ENCODE results near the gene CFAP299.

Gene CFAP299

GRCh38 chr4:80839792-80840191 lies 504.3 kb downstream of the CFAP299 start:
- H3K9me3 ChIP-seq (ENCODE audit: control insufficient read depth, insufficient read depth, low read length): no peaks in the 10 kb centered on the region
- H3K4me2 ChIP-seq (ENCODE audit: low read length): no peak overlapping the region
- no peaks in the 10 kb centered on the region for H3K27me3 ChIP-seq (ENCODE audit: control insufficient read depth, low read length)
- no peak for TF ChIP-seq CTCF (IDR thresholded peaks at IDR 0.05; ENCODE audit: low read depth, low read length, poor library complexity, severe bottlenecking)
- no peak for TF ChIP-seq EZH2phosphoT487 (IDR thresholded peaks at IDR 0.05; ENCODE audit: borderline replicate concordance, low read length)
- no peak overlapping the region for H3K27ac ChIP-seq (ENCODE audit: low read depth, low read length)
- H4K20me1 ChIP-seq (ENCODE audit: control insufficient read depth, insufficient read depth, low read depth, low read length): no peaks in the 10 kb centered on the region
- H3K9me2 ChIP-seq (replicated peaks; ENCODE audit: control insufficient read depth, low read length): no peaks in the 10 kb centered on the region
- H3K4me1 ChIP-seq (ENCODE audit: control insufficient read depth, low read length): no peaks in the 10 kb centered on the region
- no peaks in the 10 kb centered on the region for H3K79me2 ChIP-seq (ENCODE audit: control insufficient read depth, low read length)
- H3K4me3 ChIP-seq (ENCODE audit: low read length): no peak overlapping the region
- H3K36me3 ChIP-seq (ENCODE audit: control insufficient read depth, low read length): no peaks in the 10 kb centered on the region
- H3F3A ChIP-seq (ENCODE audit: control insufficient read depth, insufficient read depth): no peaks in the 10 kb centered on the region

GRCh38 chr4:80840396-80840795 lies 504.9 kb downstream of the CFAP299 start:
- no peaks in the 10 kb centered on the region for H4K20me1 ChIP-seq (ENCODE audit: control insufficient read depth, insufficient read depth, low read depth, low read length)
- no peaks in the 10 kb centered on the region for H3K27me3 ChIP-seq (ENCODE audit: control insufficient read depth, low read length)
- H3K4me3 ChIP-seq (ENCODE audit: low read length): no peak overlapping the region
- H3F3A ChIP-seq (ENCODE audit: control insufficient read depth, insufficient read depth): no peaks in the 10 kb centered on the region
- no peak overlapping the region for H3K4me2 ChIP-seq (ENCODE audit: low read length)
- no peaks in the 10 kb centered on the region for H3K9me3 ChIP-seq (ENCODE audit: control insufficient read depth, insufficient read depth, low read length)
- no peaks in the 10 kb centered on the region for H3K36me3 ChIP-seq (ENCODE audit: control insufficient read depth, low read length)
- H3K4me1 ChIP-seq (ENCODE audit: control insufficient read depth, low read length): no peaks in the 10 kb centered on the region
- H3K9me2 ChIP-seq (replicated peaks; ENCODE audit: control insufficient read depth, low read length): no peaks in the 10 kb centered on the region
- H3K79me2 ChIP-seq (ENCODE audit: control insufficient read depth, low read length): no peaks in the 10 kb centered on the region
- no peak overlapping the region for H3K27ac ChIP-seq (ENCODE audit: low read depth, low read length)
- TF ChIP-seq CTCF (IDR thresholded peaks at IDR 0.05; ENCODE audit: low read depth, low read length, poor library complexity, severe bottlenecking) (no peak), EZH2phosphoT487 (IDR thresholded peaks at IDR 0.05; ENCODE audit: borderline replicate concordance, low read length) (no peak)

GRCh38 chr4:80841587-80842281 lies 506.2 kb downstream of the CFAP299 start:
- Histone ChIP-seq H4K20me1 (ENCODE audit: control insufficient read depth, insufficient read depth, low read depth, low read length) (no peaks in the 10 kb centered on the region), H3F3A (ENCODE audit: control insufficient read depth, insufficient read depth) (no peaks in the 10 kb centered on the region), H3K4me2 (ENCODE audit: low read length) (no peak overlapping the region), H3K4me3 (ENCODE audit: low read length) (no peak overlapping the region), H3K27me3 (ENCODE audit: control insufficient read depth, low read length) (no peaks in the 10 kb centered on the region), H3K9me2 (replicated peaks; ENCODE audit: control insufficient read depth, low read length) (no peaks in the 10 kb centered on the region), H3K79me2 (ENCODE audit: control insufficient read depth, low read length) (no peaks in the 10 kb centered on the region), H3K27ac (ENCODE audit: low read depth, low read length) (no peak overlapping the region), H3K4me1 (ENCODE audit: control insufficient read depth, low read length) (no peaks in the 10 kb centered on the region), H3K36me3 (ENCODE audit: control insufficient read depth, low read length) (no peaks in the 10 kb centered on the region), H3K9me3 (ENCODE audit: control insufficient read depth, insufficient read depth, low read length) (no peaks in the 10 kb centered on the region)
- TF ChIP-seq EZH2phosphoT487 (IDR thresholded peaks at IDR 0.05; ENCODE audit: borderline replicate concordance, low read length) (no peak), CTCF (IDR thresholded peaks at IDR 0.05; ENCODE audit: low read depth, low read length, poor library complexity, severe bottlenecking) (no peak)

Measured in DOHH2 (cell line).